HG03439 (cell line): ENCODE results near the gene HCN2.
A peak's percentile ranks its signal among the peaks of the same experiment; 100 is the strongest.

ENCODE experiments used
- ATAC-seq: cut with Tn5 transposase; IDR thresholded peaks from one replicate; pipeline ENCODE4 v1.9.1; 2021; ENCODE audit warnings: mild to moderate bottlenecking, moderate library complexity; ENCODE audit not compliant: unreplicated experiment

The HCN2 gene

DNA sequence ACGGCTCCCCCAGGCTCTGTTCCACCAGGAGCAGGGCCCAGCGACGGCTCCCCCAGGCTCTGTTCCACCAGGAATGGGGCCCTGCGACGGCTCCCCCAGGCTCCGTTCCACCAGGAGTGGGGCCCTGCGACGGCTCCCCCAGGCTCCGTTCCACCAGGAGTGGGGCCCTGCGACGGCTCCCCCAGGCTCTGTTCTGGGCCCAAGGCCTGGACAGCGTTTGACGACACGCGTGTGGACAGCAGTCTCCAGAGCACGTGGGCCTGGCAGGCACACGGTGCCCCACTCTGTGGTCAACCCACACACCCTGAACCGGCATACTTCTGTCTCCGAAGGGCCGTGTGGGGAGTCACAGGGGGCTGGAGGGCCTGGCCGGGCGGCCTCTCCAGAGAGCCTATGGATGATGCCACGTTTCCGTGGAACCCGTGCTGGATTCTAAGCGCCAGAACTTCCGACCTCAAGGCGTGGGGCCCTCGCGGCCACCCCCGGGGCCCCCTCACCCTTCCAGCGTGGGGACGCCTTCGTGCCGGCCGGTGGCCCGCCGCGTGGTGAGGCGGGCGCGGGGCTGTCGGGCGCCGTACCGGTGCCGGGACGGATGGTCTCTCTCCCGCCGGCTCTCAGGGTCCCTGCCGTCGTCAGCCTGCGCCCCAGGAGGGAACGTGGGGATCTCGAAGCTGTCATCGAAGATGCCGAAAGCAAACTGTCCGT is 61.6 kb downstream of the HCN2 start:
- no peak for ATAC-seq

DNA sequence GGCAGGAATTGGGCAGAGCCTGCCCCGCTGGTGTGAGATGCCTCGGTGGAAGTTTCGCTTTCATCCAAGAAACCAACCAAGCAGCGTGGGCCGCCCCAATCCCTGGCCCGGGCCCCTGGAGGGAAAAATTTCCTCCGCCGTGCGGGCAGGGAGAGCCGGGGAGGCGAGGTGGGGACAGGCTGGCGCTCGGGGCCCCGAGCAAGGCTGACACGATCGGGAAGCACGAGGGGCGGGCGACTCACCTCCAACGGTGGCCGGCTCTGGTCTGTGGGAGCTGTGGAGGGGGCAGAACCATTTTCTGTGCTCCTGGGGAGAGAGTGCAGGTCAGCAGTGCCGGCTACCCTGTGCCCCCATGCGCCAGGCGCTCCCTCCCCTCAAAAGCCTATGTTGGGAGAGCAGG is 62.3 kb downstream of the HCN2 start:
- no peak for ATAC-seq

- no peak for ATAC-seq
These were observed 63.0 kb downstream of the HCN2 start for GRCh38 chr19:652467-653389.

GRCh38 chr19:653425-653824 is 63.7 kb downstream of the HCN2 start:
- ATAC-seq = no peak

- no peak for ATAC-seq
These were observed 66.0 kb downstream of the HCN2 start for GRCh38 chr19:655691-656090.

DNA sequence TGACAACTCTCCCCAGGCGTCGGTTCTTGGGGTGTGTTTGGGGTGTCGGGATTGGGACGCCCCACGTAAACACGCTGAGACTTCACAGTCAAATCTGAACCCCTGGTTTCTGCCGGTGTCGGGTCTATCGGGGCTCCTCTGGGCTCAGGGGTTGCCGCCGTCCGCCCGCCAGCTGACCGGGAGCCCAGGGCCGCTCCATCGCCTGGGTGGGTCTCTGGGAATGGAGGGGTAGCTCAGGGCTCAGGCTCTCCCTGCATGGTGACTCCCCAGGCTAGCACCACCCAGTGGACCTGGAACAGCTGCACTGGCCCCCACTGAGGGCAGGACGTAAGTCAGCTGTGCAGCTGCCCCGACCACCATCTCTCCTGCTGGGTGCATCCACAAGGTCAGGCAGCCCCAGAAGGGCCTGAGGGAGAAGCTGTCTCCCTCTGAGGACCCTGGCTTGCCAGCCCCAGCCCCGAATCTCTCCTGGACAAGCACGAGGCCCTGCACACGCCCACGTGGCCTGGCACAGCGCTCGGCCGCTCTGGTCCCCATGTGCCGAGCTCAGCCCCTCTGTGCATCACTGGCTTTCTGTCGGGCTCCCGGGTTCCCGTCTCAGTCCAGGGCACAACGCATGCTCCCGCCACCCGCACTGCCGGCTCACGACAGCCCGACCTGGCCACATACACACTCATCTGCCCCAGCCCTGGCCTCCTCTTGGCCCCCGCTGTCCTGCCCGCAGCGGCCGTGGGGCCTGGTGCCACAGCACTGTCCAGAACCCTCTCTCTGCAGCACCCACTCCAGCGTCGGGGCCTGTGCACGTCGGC is 67.3 kb downstream of the HCN2 start:
- ATAC-seq = no peak

DNA sequence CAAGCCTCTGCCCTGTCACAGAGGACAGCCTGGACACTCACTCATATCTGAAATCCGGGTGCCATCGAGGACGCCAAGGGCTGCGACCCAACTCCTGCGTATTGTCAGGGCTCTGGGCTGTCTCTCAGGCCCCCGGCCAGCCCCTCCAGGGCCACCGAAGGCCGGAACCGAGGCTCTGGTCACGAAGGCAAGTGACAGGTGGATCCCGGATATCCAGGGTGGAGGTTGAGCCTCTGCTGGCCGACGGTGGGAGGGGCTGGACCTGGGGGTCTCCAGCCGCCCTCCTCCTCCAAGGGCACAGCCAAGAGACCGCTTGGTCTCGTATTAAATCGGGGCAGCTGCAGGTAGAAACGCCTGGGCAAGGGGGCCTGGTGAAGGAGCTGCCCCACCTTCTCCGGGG is 67.9 kb downstream of the HCN2 start:
- ATAC-seq = no peak

DNA sequence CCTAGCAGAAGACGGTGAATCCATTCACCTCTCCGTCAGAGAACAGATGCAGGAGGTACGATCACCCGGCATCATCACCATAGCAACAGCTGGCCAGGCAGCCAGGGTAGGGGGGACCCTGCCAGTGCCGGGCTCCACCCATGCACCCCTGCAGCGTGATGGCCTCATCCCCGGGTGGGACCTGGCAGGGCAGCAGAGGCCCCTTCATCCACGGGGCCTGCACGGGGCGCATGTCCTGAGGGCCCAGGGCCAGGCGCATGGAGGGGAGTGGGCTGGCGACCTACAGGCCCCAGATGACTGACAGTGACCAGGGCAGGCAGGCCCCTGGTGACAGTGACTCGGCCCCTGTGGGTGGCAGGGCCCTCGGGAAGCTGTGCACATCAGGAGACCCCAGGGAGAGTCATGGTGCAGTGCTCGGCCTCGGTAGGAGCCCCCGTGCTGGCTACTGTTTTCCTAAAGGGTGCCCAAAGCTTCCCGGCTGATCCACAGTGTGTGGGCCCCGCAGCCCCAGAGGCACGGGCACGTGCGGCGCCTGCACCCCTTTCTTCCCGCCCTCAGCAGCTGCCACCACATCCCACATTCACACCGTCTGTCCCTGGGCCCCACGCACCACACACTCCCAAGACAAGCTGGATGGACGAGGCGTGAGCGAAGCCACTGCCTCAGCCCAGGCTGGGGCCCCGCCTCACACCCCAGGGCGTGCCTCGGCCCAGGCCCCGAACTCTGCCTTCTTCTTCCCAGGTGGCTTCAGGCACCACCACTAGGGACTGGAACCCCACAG is 68.6 kb downstream of the HCN2 start:
- ATAC-seq = no peak

- no peak for ATAC-seq
These were observed 69.5 kb downstream of the HCN2 start for GRCh38 chr19:658916-659839.

GRCh38 chr19:660793-661426 is 71.2 kb downstream of the HCN2 start:
- ATAC-seq = no peak

DNA sequence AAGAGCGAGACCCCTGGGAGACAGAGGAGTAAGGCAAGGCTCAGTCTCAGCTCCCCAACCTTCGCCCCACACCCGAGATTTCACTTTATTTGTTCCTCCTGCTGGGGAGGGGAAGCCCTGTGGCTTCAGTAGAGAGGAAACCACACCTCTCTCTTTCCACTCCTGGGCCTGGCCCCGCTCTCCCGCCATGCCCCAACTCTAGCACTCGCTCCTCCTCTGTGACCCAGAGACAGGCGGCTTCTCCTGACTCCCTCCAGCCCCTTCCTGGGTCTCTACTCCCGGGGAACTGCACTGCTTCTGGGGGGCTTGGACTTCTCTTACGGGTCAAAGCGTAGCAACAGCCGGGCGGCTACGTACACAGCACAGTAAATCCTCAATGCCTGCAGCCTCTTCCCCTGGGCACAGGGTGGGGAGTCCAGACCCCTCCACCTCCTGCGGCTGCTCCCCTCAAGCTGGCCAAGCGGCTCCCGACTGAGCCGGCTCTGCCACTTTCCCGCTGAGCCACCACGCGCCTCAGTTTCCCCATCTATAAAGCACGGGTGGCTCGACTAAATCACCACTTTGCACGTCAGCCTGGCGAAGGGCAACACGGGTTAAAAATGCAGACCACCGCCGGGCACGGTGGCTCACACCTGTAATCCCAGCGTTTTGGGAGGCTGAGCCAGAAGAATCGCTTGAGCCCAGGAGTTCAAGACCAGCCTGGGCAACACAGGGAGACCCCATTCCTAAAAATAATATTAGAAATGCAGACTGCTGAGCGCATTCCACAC is 71.9 kb downstream of the HCN2 start:
- ATAC-seq = no peak

- peak; percentile 10 for ATAC-seq
These were observed 72.7 kb downstream of the HCN2 start for GRCh38 chr19:662207-662961.

DNA sequence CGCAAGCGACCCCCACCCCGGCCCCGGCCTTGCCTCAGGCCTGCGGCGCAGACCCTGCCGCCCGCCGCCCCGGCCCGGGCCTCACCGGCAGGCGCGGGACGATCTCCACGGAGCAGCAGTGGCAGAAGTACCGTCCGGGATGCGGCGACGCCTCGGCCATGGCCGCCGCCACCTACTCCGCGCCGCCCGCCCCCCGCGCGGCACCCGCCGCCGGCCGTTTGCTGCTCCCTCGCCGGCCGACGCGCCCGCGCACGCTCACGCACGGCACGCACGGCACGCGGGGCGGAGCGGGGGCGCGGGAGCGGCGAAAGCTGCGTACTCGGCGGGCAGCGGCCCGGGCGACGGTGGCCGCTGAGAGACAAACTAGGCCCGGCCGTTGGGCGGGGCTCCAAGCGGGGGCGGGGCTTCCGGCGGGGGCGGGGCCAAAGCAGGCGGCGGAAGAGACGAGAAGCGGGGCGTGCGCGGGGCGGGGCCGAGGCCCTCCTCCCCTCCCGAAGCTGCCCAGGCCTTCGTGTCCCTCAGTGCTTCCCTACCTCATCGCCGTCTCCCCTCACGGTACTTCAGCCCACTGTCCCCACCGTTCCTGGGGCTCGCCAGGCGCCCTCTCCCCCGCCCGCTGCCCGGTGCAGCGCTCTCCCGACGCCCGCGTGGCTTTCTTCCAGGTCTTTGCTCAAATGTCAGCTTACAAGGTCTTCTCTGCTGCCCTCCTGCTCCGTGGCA is 73.4 kb downstream of the HCN2 start, which contains the start of gene RNF126:
Gene RNF126, minus strand, starts transcription at position 253 of the 720 bp plus-strand sequence. Its CDS starts 93 bp downstream, at position 160.
- peak; percentile 56 for ATAC-seq

- no peak for ATAC-seq
These were observed 74.0 kb downstream of the HCN2 start for GRCh38 chr19:663682-664117.

DNA sequence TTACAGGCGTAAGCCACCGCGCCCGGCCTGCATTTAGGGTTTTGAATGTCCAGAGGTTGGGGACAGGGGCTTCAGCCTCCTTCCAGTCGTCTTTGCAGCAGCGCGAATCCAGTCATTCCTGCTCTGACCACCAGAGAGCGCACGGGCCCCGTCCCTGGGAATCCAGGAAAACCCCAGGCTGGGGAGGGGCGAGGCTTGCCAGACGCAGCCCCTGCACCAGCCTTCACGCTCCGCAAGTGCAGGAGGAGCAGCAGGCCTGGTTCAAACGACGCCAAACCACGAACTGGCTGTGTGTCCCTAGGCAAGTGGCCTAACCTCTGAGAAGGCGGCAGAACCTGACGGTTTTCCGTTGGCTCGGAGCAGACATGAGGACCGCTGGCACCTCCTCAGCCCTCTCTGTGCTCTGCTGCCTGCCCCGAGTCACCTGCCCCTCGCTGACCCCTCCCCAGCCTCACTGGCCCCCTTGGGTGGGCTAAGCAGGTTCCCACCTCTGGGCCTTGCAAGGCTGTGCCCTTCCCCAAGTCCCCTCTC is 75.3 kb downstream of the HCN2 start:
- ATAC-seq = no peak
